GM18858 (cell line): Measurements from ENCODE around the gene BCOR.

Experiments used
- ATAC-seq: cut with Tn5 transposase; IDR thresholded peaks from one replicate; pipeline ENCODE4 v1.9.1; 2021; ENCODE audit not compliant: unreplicated experiment

Gene BCOR

GRCh38 chrX:40116925-40117324 lies 19.2 kb upstream of the BCOR start:
- ATAC-seq = no peak

- ATAC-seq = no peak
Measured at GRCh38 chrX:40112996-40113395, 15.2 kb upstream of the BCOR start.

- ATAC-seq = no peak
Measured at GRCh38 chrX:40111868-40112267, 14.1 kb upstream of the BCOR start.

DNA sequence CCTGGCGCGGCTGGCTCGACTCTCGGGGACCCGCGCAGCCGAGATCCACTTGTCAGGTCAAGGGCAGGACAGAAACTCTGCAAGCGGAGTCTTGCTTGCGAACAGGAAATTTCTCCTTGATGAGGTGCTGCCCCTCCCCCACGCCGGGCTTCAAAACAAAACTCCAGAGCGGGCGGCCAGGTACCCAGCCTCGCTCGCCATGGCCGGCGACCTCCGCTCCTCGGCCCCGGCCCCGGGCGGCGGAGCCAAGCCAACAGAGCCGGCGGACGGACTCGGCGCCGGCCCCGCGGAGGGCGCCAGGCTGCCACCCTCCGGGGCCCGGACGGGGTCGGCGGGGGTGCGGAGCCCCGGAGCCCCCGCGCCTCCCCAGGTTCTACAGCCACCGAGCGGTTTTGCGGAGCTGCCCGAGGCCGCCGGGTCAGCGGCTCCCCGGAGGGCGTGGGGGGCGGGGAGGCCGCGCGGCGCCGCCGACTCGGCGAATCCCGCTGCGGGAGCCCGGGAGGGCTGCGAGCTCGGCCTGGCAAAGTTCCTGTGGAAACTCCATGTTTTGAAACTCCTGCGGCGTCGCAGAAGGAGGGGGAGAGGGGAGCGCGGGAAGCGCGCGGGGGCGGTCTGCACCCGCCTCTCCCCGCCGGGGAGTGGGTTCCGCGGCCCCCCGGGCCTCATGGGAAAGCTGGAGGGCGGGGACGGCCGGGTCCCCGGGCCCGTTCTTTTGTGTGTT lies 11.7 kb upstream of the BCOR start:
- no peak for ATAC-seq

GRCh38 chrX:40108959-40109287 lies 11.2 kb upstream of the BCOR start:
- ATAC-seq = no peak

DNA sequence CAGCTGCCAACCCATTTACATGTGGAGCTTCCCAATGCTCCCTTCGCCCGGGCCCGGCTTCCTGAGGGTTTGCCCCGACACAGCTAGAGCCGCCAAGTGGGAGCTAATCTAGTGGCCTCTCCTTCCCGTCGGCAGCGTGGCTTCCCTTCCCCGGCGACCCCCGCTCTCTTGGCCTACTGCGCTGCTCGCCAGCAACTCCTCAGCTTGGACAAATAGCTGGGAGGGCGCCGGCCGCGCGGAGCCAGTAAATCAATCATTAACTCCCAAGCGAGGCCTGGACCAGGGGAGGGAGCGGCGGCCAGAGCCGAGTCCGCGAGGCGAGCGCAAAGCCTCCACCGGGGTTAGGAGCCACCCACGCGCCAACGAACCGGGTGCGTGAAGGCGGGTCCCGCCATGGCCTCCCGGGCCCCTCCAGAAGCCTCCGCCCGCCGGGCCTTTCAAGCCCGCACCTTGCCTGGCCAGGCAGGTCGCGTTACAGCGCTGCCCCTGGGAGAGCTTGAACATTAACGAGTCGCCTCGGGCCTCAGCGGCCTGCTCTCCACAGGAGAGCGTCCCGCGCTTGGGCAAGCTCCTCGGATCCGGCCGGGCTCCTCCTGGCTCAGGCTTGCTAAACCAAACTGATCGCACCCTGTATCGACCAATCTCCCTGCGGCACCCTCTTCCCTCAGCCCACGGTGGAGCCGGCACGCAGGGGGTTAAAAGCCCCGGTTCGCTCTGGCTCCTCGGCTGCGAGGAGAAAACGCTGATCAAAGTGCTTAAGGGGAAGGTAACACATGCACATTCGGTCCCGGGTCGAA lies 10.6 kb upstream of the BCOR start:
- ATAC-seq = no peak

- no peak for ATAC-seq
Measured at GRCh38 chrX:40107291-40108161, 9.8 kb upstream of the BCOR start.

GRCh38 chrX:40106676-40107290 lies 9.0 kb upstream of the BCOR start:
- ATAC-seq = no peak

- ATAC-seq = no peak
Measured at GRCh38 chrX:40105835-40106675, 8.3 kb upstream of the BCOR start.

DNA sequence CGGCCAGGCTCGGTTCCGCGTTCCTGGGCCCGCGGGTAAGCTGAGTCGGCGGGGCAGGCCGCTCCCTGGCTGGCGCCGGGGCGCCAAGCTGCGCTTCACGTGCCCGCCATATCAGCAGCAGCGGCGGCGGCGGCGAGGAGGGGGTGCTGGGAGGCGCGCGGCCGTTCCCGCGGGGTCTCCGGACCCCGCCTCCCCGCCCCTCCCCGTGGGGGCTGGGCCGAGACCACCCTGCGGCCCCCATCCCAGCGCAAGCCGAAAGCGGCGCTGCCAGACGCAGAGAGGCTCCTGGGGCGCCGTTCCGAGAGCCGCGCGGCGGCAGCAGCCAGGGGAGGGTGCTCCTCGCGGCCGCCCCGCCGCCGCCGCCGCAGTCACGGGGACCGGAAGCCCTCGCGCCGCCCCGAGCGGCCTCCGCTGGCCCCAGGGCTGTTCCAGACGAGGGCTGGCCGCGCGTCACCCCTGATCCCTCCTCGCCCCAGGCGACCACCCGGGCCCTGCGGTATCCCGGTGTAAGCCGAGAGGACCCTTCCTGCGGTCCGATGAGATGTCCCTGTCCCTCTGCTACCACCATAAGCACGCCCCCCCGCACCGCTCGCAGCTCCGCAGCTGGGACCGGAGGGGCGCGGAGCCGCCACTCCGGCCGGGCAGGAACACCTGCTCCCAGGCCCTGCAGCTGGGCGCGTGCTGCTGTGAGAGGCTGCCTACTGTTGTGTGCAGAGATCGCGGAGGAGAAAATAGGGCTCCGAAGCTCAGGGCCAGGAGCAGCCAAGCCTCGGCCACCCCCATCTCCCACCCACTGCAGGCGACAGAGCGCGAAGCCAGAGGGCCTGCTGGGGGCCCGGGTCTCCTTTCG lies 7.5 kb upstream of the BCOR start:
- ATAC-seq = no peak

DNA sequence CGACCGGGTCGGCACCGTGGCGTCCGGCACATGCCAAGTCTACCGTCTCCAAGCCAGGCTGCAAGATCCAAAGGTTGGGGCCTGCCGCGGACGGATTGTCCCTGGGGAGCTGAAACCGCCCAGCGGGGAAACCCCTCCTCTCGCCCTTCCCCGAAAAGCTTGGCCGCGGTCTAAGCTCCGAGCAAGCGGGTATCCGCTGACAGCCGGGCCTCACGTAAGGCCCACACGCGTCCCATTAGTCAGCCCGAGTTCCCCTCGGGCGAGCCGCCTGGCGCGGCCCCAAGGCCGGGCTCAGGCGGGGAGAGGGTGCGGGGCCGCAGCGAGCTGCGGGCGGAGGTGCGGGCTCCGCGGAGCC lies 6.8 kb upstream of the BCOR start:
- ATAC-seq = no peak

DNA sequence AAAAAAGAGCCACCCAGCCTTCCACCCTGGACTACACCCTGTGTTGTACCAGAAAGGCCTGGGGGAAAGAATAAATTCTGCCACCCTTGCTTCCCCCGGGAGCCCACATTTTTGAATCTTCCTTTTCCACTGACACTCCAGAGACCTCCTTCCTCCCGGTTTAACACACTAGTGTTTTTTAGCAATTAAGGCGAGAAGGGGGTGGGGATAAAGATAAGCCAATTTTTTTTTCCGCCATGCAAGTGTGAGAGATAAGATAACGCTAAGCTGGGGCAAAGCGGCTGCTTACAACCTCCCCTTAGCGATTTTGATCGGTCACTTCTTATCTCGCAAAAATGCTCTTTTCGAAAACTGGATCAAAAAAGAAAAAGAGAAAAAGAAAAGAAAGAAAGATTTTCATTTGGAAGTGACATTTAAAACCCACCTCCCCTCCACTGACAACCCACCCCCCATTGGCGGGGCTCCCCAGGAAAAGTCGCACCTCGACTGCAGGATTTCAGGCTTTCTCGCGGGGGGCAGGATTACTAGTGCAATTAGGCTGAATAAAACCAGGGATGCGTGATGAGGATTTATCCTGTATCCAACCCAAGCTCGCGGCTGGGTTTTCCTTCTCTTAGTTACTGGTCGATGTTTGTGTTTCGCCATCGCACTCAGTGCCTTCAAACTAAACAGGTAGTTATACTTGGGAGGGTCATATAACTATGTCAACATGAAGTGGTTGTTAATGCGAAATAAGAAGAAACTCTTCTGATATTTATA lies 6.0 kb upstream of the BCOR start:
- no peak for ATAC-seq

DNA sequence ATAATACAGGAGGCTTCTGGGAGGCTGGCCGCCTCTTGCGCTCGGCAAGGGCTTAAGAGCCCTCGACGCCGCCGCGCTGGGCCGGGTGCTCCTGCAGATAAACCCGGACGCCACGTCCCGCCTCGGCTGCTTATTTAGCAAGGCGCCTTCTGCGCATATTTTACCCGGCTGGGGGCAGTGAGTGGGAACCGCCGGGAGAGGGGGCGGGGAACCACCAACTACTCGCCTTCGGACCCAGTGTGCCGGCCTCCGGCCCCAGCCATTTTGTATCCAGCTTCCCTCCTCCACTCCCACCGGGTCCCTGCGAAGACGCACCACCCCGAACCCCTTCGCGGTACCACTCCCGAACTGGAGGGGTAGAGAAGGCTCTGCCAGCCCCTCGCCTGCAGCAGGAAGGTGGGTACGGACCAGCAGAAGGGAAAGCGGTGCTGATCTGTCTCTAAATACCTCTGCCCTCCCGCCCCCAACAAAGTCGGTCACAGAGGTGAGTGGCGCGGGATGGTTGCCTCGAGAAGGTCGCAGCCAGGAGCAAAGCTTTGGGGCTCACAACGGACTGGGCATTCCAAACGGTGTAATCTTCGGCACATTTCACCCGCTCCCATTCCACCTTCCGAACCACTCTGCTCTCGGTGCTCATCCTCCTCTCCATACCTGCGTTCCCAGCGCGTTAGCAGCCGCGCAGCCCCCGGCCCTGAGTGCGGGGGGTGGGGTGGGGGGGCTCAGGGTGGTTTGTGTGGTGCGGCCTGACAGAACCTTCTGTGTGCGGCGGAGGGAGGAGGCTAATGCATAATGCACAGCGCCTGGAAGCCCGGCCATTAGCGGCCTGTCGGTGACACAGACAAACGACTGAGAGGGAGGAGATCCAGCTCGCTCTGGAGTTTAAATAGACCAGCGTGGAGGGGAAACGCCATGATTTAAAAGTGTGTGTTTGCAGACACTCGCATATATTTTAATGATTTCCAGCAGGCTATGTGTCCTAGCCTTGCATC lies 4.9 kb upstream of the BCOR start:
- no peak for ATAC-seq

DNA sequence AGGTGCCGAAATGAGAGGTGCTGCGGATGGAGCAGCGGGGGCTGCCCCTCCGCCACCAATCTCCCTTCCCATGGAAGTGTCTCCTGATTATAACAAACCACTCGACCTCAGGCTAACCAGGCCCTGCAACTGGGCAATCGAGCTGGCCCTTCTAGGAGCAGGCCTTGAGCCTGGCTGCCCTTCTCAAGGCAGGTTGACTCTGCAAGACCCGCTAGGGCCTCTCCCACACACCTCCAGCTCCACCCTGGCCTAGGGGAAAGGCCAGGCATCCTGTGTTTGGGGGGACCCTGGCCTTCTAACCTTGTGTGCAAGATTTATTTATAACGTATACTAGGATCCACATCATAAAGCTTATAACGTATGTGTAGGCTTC lies 3.7 kb upstream of the BCOR start:
- no peak for ATAC-seq

DNA sequence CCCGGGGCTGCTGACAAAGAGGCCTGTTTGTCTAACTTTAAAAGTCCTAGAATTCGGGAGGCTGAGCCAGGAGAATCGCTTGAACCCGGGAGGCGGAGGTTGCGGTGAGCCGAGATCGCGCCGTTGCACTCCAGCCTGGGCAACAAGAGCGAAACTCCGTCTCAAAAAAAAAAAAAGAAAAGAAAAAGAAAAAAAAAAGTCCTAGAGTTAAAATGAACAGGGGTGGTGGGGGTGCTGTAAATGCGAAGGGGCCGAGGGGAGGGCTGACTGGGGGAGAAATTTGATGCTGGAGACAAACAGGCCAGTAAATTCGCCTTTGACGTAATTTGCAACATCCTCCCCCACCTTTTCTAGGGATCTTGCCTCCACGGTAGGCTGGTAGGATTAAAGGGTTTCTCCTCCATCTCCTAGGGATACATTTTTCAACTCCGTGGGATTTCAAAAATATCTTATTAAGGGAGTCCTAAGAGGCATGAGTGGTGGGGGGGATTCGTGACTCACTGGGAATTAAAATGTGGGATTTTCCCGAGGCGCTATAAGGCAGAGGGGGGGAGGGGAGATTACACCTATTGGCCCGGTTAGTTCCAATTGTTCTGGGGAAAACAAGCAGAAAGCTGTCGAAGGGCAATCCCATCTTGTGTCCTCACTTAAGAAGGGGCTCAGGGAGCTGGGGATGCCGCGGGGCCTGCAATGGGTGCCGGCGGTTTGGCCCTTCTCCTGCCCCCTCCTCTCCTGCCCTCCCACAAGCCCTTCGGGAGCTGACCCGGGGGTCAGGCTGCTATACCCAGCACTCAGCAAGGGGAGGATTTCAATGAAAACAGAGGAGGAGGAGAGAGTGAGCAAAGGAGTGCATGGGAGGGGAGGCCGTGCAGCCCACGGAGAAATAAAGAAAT lies 3.0 kb upstream of the BCOR start:
- no peak for ATAC-seq

- ATAC-seq = no peak
Measured at GRCh38 chrX:40100141-40100536, 2.4 kb upstream of the BCOR start.
